Measurements from ENCODE around the gene IL1A.
A peak's percentile ranks its signal among the peaks of the same experiment; 100 is the strongest.

The IL1A gene

GRCh38 chr2:112792419-112792818, 8.1 kb upstream of the IL1A start:
- DNase-seq (ENCODE audit: low read depth): no peak

DNA sequence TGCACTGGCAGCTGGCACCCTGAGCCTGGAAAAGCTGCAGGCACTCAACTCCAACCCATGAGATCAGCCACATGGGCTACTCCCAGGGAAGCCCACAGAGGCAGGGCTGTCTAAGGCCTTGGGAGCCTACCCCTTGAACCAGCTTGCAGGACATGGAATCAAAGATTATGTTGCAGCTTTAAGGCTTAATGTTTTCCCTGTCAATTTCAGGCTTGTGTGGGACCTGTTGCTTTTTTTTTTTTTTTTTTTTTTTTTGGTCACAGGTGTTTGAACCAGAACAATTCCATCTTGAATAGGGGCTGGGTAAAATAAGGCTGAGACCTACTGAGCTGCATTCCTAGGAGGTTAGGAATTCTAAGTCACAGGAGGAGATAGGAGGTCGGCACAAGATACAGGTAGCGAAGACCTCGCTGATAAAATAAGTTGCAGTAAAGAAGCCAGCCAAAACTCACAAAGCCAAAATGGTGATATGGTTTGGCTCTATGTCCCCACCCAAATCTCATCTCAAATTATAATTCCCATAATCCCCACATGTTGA, 7.5 kb upstream of the IL1A start:
- DNase-seq (ENCODE audit: low read depth): no peak

DNA sequence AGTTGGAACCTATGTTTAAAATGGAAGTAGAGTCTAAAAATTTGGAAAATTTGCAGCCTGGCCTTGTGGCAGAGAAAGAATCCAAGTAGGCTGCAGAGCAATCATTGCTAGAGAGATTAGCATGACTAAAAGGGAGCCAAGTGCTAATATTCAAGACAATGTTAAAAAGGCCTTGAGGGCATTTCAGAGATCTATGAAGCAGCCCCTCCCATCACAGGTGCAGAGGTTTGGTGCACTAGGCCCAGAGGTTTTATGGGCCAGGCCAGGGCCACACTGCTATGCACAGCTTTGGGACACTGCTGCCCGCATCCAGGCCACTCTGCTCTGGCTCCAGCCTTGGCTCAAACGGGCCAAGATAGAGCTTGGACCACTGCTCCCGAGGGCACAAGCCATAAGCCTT, 6.7 kb upstream of the IL1A start:
- DNase-seq (ENCODE audit: low read depth): no peak

GRCh38 chr2:112790305-112790704, 6.0 kb upstream of the IL1A start:
- no peak for DNase-seq (ENCODE audit: low read depth)

GRCh38 chr2:112789186-112789585, 4.9 kb upstream of the IL1A start:
- DNase-seq (ENCODE audit: low read depth): no peak

DNA sequence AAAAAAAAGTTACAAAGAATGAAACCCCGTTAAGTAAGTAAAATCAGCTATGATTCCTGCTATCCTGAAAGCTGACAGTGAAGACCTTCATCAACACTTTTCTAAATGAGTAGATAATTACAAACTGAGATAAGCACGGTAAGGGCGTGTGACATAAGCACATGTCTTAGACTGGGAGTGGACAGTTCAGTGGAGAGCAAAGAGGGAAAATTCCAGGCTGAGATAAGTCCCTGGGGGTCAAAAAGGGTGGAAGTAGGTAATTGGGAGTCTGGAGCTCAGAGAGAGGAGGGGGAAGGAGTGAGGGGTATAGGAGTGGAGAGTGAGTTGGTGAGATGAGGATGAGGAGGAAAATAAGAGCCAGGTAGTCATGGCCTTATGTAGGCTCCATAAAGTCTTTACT, 4.4 kb upstream of the IL1A start:
- DNase-seq (ENCODE audit: low read depth): no peak

DNA sequence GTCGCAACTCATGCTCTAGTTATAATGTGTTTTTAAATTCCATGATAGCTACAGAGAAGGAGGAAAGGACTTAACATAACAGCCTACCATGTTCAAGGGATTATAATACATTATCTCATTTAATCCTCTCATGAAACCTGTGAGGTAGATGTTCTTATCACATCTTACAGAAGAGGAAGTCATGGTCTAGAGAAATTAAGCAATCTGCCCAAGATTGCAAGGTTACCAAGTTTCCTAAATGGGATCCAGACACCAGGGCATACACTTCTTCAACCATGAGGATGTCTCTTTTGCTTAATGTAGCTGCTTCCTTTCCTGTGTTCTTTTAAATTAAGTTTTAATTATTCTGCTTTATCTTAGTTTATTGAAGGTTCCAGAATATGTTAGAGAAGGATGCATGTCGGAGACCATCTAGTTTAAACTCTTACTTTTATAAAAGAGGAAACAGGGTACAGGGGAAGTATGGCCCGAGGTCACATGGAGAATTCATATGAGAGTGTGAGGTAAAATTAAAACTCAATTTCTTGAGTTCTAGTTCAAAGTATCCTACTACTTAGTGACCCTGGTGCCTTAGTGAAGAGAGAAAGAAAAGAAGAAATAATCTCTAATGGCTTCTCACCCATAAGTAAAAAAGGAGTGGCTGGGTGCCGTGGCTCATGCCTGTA, 3.6 kb upstream of the IL1A start:
- no peak for DNase-seq (ENCODE audit: low read depth)

GRCh38 chr2:112787294-112787693, 3.0 kb upstream of the IL1A start:
- no peak for DNase-seq (ENCODE audit: low read depth)

DNA sequence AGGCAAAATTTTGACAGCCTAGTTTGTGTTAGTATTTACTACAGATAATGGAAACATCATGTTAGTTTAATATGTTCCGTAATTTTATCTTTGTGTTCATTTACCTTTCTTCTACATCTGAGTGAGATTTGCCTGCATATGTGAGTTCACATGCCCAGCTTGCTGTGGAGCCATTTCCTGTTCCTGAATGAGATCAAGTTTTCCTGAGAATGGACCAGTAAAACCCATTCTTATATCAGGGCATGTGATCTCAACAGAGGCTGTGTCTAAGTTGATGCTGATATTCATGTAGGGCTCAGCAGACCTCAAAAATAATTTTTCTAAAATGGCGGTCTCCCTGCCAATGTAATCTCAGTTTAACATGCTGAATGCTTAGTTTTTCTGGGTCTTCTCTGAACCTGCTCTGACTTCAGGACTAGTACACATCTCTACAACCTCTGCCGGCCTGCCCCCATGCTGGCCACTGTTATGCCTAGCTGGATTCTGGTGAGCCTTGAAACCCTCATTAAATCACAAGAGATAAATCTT, 1.0 kb downstream of the IL1A start:
- no peak for DNase-seq (ENCODE audit: low read depth)

DNA sequence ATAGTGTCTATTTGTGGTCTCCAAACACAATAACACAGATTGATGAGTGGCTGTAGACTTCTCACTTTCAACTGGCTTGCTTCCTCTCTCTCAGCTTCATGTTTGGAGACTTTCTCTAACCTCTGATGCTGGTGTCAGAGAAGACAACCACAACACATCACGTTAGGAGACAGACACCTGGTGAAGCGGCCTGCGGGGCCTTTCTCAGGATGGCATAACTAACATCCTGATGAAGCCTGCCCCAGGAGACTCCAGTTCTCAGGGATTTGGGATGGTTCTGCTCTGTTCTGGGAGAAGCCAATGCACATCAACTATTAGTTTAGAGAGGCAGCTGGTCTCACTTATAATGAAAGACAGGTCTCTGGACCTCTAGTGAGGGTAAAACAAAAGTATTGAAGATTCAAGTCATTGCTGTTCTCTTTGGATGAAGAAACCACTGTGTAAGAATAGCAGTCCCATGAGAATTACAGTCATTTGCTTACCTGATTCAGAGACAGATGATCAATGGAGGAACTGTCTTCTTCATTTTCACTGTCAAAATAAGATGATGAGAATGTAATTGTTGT, 2.0 kb downstream of the IL1A start:
- no peak for DNase-seq (ENCODE audit: low read depth)

DNA sequence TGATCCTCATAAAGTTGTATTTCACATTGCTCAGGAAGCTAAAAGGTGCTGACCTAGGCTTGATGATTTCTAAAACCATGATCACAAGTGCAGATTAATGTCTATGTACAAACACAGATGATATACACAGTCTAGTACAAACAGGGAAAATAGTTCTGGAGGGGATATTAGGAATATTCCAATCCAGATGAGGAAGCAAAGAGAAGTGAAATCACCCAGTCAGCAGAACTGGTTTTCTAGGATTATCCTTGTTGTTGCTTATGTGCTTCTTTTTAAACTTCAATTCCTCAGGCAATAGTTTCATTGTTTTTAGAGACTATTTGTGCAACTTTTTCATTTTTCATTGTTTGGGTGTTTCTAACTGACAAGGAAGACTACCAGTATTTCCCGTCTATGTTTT, 4.7 kb downstream of the IL1A start:
- no peak for DNase-seq (ENCODE audit: low read depth)

- no peak for DNase-seq (ENCODE audit: low read depth)
These were observed 7.3 kb downstream of the IL1A start for GRCh38 chr2:112777036-112777435.

- no peak for DNase-seq (ENCODE audit: low read depth)
These were observed 8.2 kb downstream of the IL1A start for GRCh38 chr2:112776113-112776512.

DNA sequence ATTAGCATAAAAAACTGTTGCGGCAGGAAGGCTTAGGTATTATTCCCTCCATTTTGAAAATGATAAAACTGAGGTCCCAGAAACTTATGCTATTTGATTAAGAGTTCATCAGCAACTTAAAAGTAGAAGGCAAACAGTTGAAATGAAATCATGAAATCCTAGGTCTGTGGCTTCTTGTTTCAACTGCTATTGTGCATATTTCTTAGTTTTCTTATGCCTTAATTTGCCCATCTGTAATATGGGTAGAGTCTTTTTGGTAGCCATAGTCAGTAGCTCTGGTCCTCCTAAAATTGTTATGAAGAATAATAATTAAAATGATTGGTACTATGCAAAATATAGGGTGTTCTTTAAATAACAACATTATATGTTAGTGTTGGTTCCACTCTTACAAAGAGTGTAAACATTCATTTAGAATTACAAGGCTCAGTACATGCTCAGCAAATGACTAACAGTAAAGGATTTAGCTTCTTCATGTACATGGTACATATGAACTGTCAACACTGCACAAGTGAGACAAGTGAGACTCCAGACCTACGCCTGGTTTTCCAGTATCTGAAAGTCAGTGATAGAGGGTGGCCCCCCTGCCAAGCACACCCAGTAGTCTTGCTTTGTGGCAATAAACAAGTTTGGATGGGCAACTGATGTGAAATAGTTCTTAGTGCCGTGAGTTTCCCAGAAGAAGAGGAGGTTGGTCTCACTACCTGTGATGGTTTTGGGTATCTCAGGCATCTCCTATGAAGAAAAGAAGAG, 9.6 kb downstream of the IL1A start:
- no peak for DNase-seq (ENCODE audit: low read depth)

DNA sequence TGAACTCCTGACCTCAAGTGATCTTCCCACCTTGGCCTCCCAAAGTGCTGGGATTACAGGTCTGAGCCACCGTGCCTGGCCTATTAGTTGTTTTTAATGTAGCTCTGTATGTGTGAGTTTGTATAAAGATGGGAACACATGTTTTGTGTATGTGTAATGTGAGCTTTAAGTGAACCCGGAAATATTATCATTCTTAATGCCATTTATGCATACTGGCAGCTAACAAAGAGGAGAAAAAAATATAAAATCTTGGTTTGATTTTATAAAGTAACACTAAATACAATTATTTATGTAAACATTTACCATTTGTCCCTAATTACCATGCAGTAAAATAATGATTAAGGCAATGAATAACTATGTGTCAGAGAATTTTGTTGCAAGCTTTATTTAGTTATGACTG, 10.7 kb downstream of the IL1A start:
- no peak for DNase-seq (ENCODE audit: low read depth)

DNA sequence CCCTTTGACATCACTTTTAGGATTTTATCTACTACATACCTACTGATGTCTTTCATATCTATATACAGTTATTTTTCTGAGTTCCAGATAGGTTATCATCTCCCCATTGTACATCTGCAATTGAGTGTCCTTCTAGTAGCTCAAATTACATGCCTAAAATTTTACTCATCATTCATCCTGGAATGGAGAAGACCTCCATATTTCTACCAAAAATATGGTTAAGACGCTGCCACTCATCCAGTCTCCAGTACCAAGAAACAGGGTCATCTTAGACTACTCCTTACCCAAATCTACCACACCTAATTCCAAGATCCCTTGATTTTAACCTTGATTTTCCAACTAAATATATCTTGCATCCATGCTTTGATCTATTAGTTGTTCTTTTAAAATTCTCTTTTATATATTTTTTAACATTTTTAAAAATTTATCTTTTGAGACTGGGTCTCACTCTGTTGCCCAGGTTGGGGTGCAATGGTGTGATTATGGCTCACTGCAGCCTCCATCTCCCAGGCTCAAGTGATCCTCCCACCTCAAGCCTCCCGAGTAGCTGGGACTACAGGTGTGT, 11.3 kb downstream of the IL1A start:
- DNase-seq (ENCODE audit: low read depth): no peak

DNA sequence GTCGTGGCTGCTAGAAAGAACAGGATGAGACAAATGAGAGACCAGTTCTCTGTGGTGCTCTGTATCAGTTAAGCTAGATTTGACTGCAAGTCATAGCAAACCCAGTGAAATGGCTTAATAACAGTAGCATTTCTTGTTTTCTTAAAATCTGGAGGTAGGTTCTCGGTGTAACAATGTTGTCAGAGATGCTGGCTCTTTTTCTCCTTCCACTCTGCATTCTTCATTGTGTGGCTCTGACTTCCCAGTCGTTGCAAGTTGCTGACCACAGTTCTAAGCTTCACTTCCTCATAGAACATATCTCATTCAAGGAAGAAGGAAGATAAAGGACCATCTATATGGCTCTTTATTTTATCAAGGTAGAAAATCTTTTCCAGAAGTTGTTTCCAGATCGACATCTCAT, 12.0 kb downstream of the IL1A start:
- no peak for DNase-seq (ENCODE audit: low read depth)

- DNase-seq (ENCODE audit: low read depth): no peak
These were observed 15.9 kb downstream of the IL1A start for GRCh38 chr2:112768432-112768831.

DNA sequence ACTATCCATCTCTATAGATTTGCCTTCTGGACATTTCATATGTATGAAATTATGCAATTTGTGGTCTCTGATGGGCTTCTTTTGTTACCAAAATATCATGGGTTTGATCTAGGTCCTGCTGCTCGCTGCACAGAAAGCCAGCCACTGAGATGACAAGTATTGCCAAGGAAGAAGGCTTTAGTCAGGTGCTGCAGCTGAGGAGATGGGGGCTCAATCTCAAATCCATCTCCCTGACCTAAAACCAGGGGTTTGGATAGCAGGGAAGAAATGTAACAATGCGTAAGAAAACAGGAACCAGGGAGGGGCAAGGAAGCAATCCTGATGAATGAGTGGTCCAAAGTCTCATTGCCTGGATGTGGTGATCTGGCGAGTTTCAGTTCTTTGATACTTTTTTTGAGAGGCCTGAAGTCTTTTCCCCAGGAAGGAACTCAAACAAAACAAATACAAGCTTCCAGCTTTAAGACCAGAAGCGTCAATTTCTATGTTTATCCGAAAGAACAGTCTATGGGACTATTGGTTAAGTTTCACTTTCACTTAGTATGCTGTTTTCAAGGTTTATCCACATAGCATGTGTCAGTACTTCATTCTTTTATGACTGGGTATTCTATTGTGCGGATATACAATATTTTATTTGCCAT, 16.5 kb downstream of the IL1A start:
- no peak for DNase-seq (ENCODE audit: low read depth)

DNA sequence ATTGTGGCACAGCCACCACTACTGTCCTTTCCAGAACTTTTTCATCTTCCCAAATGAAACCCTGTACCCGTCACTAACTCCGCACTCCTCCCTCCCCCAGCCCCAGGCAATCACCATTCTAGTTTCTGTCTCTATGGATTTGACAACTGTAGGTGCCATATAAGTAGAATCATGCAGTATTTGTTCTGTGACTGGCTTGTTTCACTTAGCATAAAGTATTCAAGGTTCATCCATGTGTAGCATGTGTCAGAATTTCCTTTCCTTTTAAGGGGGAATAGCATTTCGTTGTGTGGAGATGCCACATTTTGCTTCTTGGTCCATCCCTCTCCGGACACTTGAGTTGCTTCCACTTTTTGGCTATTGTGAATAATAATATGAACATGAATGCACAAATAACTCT, 19.0 kb downstream of the IL1A start:
- DNase-seq (ENCODE audit: low read depth): no peak

DNA sequence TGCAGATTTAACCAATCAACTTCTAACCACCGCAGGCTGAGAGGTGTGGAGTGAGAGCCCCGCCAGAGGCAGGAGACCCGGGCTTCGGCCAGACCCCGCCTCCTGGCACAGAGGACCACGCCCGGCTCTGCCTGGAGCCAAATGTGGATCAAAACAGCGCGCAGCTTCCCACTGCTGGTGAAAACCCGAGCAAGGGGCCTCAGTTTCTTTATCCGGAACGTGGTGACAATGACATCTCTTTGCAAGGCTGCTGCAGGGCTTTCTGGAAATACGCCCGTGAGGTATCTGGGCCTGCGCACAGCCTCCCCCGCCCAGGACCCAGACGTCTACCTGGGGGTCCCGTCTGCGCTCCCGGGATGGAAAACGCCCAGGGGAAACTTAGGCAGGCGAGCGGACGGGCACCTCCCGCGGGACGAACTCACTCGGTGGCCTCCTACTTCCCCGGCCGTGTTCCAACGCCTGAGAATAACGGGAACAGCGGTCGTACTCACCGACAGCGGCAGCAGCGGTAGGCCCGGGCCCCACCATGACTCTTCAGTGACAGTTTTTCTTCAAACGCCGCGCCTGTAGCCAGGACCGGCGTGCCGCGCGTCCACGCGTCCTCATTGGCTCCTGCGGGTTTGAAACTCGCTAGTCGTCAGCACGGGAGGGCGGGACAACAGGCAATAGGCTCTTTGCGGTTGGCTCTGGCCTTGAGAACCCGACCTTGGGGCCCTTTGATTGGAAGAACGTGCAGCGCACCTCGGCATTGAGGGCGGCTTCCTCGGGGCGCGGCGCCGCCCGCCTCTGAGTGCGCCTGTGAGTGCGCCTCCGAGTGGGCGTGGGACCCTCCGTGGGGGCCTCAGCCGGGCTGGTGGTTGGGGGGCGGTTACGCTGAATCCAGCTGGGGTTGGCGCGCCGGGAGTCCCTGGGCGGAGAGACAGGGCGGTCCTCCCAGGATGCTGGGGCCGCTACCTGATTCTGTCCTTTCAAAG, 19.9 kb downstream of the IL1A start, which contains the start of gene CKAP2L:
CKAP2L (minus strand) TSS at position 539 of the 974 bp plus-strand sequence; CDS start at position 528, 11 bp downstream.
- peak; percentile 94 for DNase-seq (ENCODE audit: low read depth)

All from activated T-cell treated with anti-CD3 and anti-CD28 coated beads for 24 hours (primary cell).